ENCODE results near the gene CEACAM19.

- no peak for TF ChIP-seq CTCF (IDR thresholded peaks at IDR 0.05; ENCODE audit: low read depth, low read length)
- TF ChIP-seq POLR2A (IDR thresholded peaks at IDR 0.05; ENCODE audit: extremely low read depth, insufficient read length) = no peak
These were observed 25.8 kb downstream of the CEACAM19 start for GRCh38 chr19:44696939-44697669.
